H9 (cell line): ENCODE results near the gene PLA2G5. TPM values are rescaled to one million over a fixed set of nuclear protein-coding genes. Genes with fewer than 3 reads are reported as not detected.
"Not testable (repeated sequence)": the region's sequence is repeated elsewhere in the genome, so short reads cannot be mapped to it uniquely, and the experiment has no call there.

Experiments
- DNase-seq: peaks from one replicate; pipeline ENCODE4 v3.0.0-alpha.2; 2017
- H2AFZ ChIP-seq: one replicate; pipeline ENCODE4 v1.6.1; 2013; ENCODE audit warnings: mild to moderate bottlenecking, low read length, control low read depth, moderate library complexity
- H2AK5ac ChIP-seq: 2 replicates; pipeline ENCODE4 v1.6.1; 2013; ENCODE audit warnings: low read length, control low read depth, mixed read lengths; ENCODE audit not compliant: insufficient read length
- H2BK120ac ChIP-seq: one replicate; pipeline ENCODE4 v1.6.1; 2013; ENCODE audit warnings: low read depth, mild to moderate bottlenecking, low read length, control low read depth, inconsistent platforms; ENCODE audit not compliant: poor library complexity, severe bottlenecking
- H2BK12ac ChIP-seq: 2 replicates; pipeline ENCODE4 v1.6.1; 2013; ENCODE audit warnings: low read length, control low read depth, mixed read lengths, low read depth; ENCODE audit not compliant: insufficient read length
- H2BK15ac ChIP-seq: 2 replicates; pipeline ENCODE4 v1.6.1; 2013; ENCODE audit warnings: low read depth, low read length, control low read depth
- H2BK20ac ChIP-seq: one replicate; pipeline ENCODE4 v1.6.1; 2013; ENCODE audit warnings: low read depth, mild to moderate bottlenecking, low read length, control low read depth, inconsistent platforms; ENCODE audit not compliant: poor library complexity, severe bottlenecking
- H2BK5ac ChIP-seq: 2 replicates; pipeline ENCODE4 v1.6.1; 2013; ENCODE audit warnings: low read length, control low read depth, mixed read lengths; ENCODE audit not compliant: insufficient read length
- H3K14ac ChIP-seq: 2 replicates; pipeline ENCODE4 v1.6.1; 2013; ENCODE audit warnings: low read length, control low read depth; ENCODE audit not compliant: insufficient read depth
- H3K18ac ChIP-seq: 2 replicates; pipeline ENCODE4 v1.6.1; 2013; ENCODE audit warnings: low read depth, mild to moderate bottlenecking, mixed read lengths, low read length, control low read depth; ENCODE audit not compliant: insufficient read length
- H3K23ac ChIP-seq: 2 replicates; pipeline ENCODE4 v1.6.1; 2013; ENCODE audit warnings: low read length, control low read depth, mixed read lengths, low read depth; ENCODE audit not compliant: insufficient read length
- H3K23me2 ChIP-seq: 2 replicates; pipeline ENCODE4 v1.6.1; 2013; ENCODE audit warnings: low read depth, mild to moderate bottlenecking, mixed read lengths, low read length, control low read depth; ENCODE audit not compliant: insufficient read length, poor library complexity, severe bottlenecking
- H3K27ac ChIP-seq: 2 replicates; pipeline ENCODE4 v1.5.1; 2013; ENCODE audit warnings: low read length, control low read depth, mixed read lengths, low read depth; ENCODE audit not compliant: insufficient read length
- H3K27me3 ChIP-seq: 2 replicates; pipeline ENCODE4 v1.6.1; 2013; ENCODE audit warnings: low read length, control low read depth, inconsistent platforms; ENCODE audit not compliant: insufficient read depth
- H3K4ac ChIP-seq: 2 replicates; pipeline ENCODE4 v1.6.1; 2013; ENCODE audit warnings: low read depth, mild to moderate bottlenecking, control low read depth, inconsistent platforms, low read length, moderate library complexity
- H3K4me1 ChIP-seq: 2 replicates; pipeline ENCODE4 v1.6.1; 2013; ENCODE audit warnings: low read length, control low read depth, inconsistent platforms; ENCODE audit not compliant: insufficient read depth
- H3K4me2 ChIP-seq: 2 replicates; pipeline ENCODE4 v1.6.1; 2013; ENCODE audit warnings: low read length, control low read depth, mixed read lengths; ENCODE audit not compliant: insufficient read length, insufficient read depth
- H3K56ac ChIP-seq: 2 replicates; pipeline ENCODE4 v1.6.1; 2013; ENCODE audit warnings: low read depth, mild to moderate bottlenecking, mixed read lengths, low read length, control low read depth; ENCODE audit not compliant: insufficient read length
- H3K79me1 ChIP-seq: 2 replicates; pipeline ENCODE4 v1.6.1; 2013; ENCODE audit warnings: low read depth, mild to moderate bottlenecking, moderate library complexity, low read length, control low read depth, inconsistent platforms; ENCODE audit not compliant: insufficient read depth, poor library complexity, severe bottlenecking
- H3K79me2 ChIP-seq: 2 replicates; pipeline ENCODE4 v1.6.1; 2013; ENCODE audit warnings: low read length, control low read depth, inconsistent platforms; ENCODE audit not compliant: insufficient read depth
- H3K9ac ChIP-seq: 2 replicates; pipeline ENCODE4 v1.6.1; 2013; ENCODE audit warnings: low read length, control low read depth, mixed read lengths; ENCODE audit not compliant: insufficient read length; ENCODE audit errors: extremely low read depth
- H3K9me3 ChIP-seq: one replicate; pipeline ENCODE4 v1.6.1; 2013; ENCODE audit warnings: low read depth, low read length, inconsistent platforms; ENCODE audit not compliant: control insufficient read depth
- H3T11ph ChIP-seq: one replicate; pipeline ENCODE4 v1.6.1; 2013; ENCODE audit warnings: mild to moderate bottlenecking, low read length, control low read depth, inconsistent platforms
- H4K20me1 ChIP-seq: one replicate; pipeline ENCODE4 v1.6.1; 2013; ENCODE audit not compliant: control insufficient read depth, insufficient read length, insufficient read depth
- H4K5ac ChIP-seq: 2 replicates; pipeline ENCODE4 v1.6.1; 2013; ENCODE audit warnings: low read depth, mild to moderate bottlenecking, mixed read lengths, low read length, control low read depth; ENCODE audit not compliant: insufficient read length
- H4K8ac ChIP-seq: replicated peaks from 2 replicates; pipeline ENCODE4 v1.6.1; 2013; ENCODE audit warnings: low read length, control low read depth, mixed read lengths, low read depth; ENCODE audit not compliant: insufficient read length
- H4K91ac ChIP-seq: 2 replicates; pipeline ENCODE4 v1.6.1; 2013; ENCODE audit warnings: low read depth, mild to moderate bottlenecking, moderate library complexity, mixed read lengths, low read length, control low read depth; ENCODE audit not compliant: insufficient read length
- H3K27ac Mint-ChIP-seq, 3 experiments: 2 replicates in 2 of 3; 3 replicates in 1 of 3; pipeline ENCODE4 v1.8.0; 2020 to 2021; ENCODE audit warnings: mixed read lengths in 3 of 3, mild to moderate bottlenecking in 1 of 3, moderate library complexity in 1 of 3
- H3K27me3 Mint-ChIP-seq: 2 replicates; pipeline ENCODE4 v1.8.0; 2021; ENCODE audit warnings: low read depth, mild to moderate bottlenecking, moderate library complexity, mixed read lengths
- H3K36me3 Mint-ChIP-seq, 3 experiments: 2 replicates in 2 of 3; 3 replicates in 1 of 3; pipeline ENCODE4 v1.8.0; 2020 to 2021; ENCODE audit warnings: low read depth in 3 of 3, mixed read lengths in 3 of 3; ENCODE audit not compliant: insufficient read depth in 1 of 3
- H3K4me1 Mint-ChIP-seq, 2 experiments: 2 replicates each; pipeline ENCODE4 v1.8.0; 2020; ENCODE audit warnings: mixed read lengths in 2 of 2
- H3K4me3 Mint-ChIP-seq, 2 experiments: 2 replicates in 1 of 2; 3 replicates in 1 of 2; pipeline ENCODE4 v1.8.0; 2020 to 2021; ENCODE audit warnings: mild to moderate bottlenecking in 2 of 2, mixed read lengths in 2 of 2, moderate library complexity in 1 of 2
- H3K9me3 Mint-ChIP-seq, 2 experiments: 2 replicates in 1 of 2; 3 replicates in 1 of 2; pipeline ENCODE4 v1.8.0; 2020; ENCODE audit warnings: mild to moderate bottlenecking in 2 of 2, mixed read lengths in 2 of 2, moderate library complexity in 1 of 2
- WGBS: extraction: QIAGEN DNeasy Blood & Tissue Kit; methylation state at CpG from one replicate; pipeline ENCODE4 v1.1.7; 2013; ENCODE audit warnings: missing lambda C conversion rate, low lambda C conversion rate, mixed read lengths; ENCODE audit not compliant: insufficient read length; ENCODE audit errors: extremely low coverage; 5-methylcytosine and 5-hydroxymethylcytosine counted together
- total RNA-seq: library from RNA; stranded (reverse); gene quantifications from 2 replicates; pipeline ENCODE4 v1.2.1, GENCODE V29; 2021
- TF ChIP-seq, protein P1 (sequence below): fragments of 200-600 bp; sonication (generic); conservative IDR thresholded peaks from 3 replicates; pipeline ENCODE4 v1.8.0; 2021; ENCODE audit warnings: antibody characterized with exemption, mild to moderate bottlenecking

Gene PLA2G5
- total RNA-seq, 1 experiment from 2014 or later: not detected

DNA sequence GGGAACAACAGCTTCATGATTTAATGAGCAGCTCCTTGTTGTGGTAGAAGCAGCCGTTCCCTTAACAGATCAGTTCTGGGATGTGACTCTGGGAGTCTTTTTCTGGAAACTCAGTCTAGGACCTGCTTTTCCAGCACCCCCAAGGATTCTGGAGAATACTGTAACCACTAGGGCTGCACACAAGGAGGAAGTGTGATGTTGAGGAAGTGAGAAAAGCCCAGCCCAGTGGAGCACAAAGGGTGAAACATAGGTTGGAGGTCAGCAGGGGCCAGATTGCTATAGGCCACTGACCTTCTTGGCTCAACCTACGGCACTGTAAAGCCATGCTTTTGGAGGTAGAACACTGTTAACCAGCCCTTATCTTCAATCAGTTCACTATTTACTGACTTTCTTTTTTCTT, 10.1 kb upstream of the PLA2G5 start:
- H4K8ac ChIP-seq: no peak overlapping the region
- no peak overlapping the region for H3K14ac ChIP-seq
- no peak overlapping the region for H3K27ac Mint-ChIP-seq
- no peaks in the 10 kb centered on the region for H3K79me2 ChIP-seq
- H2BK5ac ChIP-seq: no peak overlapping the region
- no CpG with 5 or more reads among the region's 2 CpGs for WGBS
- no peaks in the 10 kb centered on the region; a peak in 1 of 7 replicates for H3K36me3 Mint-ChIP-seq
- no peak overlapping the region for H3K23ac ChIP-seq
- H3K4me1 ChIP-seq: no peaks in the 10 kb centered on the region
- no peak overlapping the region for H2BK15ac ChIP-seq
- no peak overlapping the region for H2AFZ ChIP-seq
- no peak overlapping the region for H2AK5ac ChIP-seq
- H2BK120ac ChIP-seq: no peak overlapping the region
- H3K27ac ChIP-seq: no peak overlapping the region
- H3T11ph ChIP-seq: no peak overlapping the region
- no peak overlapping the region for H4K5ac ChIP-seq
- no peak overlapping the region for H3K18ac ChIP-seq
- H3K27me3 ChIP-seq: no peaks in the 10 kb centered on the region
- no peak overlapping the region for H2BK20ac ChIP-seq
- H3K79me1 ChIP-seq: no peaks in the 10 kb centered on the region
- H3K4me1 Mint-ChIP-seq: no peaks in the 10 kb centered on the region
- H3K9me3 Mint-ChIP-seq: peaks cover 8 to 20% of the 10 kb centered on the region in 2 experiments; a peak in 4 of 5 replicates
- no peaks in the 10 kb centered on the region for H4K20me1 ChIP-seq
- H3K9ac ChIP-seq: no peak overlapping the region
- no peaks in the 10 kb centered on the region for H3K9me3 ChIP-seq
- no peak overlapping the region for H3K4me3 Mint-ChIP-seq
- no peak overlapping the region for H2BK12ac ChIP-seq
- no peak for DNase-seq
- H3K27me3 Mint-ChIP-seq: peaks cover 4% of the 10 kb centered on the region
- H4K91ac ChIP-seq: no peak overlapping the region
- TF ChIP-seq, protein P1, sequence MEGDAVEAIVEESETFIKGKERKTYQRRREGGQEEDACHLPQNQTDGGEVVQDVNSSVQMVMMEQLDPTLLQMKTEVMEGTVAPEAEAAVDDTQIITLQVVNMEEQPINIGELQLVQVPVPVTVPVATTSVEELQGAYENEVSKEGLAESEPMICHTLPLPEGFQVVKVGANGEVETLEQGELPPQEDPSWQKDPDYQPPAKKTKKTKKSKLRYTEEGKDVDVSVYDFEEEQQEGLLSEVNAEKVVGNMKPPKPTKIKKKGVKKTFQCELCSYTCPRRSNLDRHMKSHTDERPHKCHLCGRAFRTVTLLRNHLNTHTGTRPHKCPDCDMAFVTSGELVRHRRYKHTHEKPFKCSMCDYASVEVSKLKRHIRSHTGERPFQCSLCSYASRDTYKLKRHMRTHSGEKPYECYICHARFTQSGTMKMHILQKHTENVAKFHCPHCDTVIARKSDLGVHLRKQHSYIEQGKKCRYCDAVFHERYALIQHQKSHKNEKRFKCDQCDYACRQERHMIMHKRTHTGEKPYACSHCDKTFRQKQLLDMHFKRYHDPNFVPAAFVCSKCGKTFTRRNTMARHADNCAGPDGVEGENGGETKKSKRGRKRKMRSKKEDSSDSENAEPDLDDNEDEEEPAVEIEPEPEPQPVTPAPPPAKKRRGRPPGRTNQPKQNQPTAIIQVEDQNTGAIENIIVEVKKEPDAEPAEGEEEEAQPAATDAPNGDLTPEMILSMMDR: no peak
- H3K4ac ChIP-seq: no peak overlapping the region
- H3K56ac ChIP-seq: no peak overlapping the region
- no peak overlapping the region for H3K4me2 ChIP-seq
- no peaks in the 10 kb centered on the region for H3K23me2 ChIP-seq

GRCh38 chr1:20060791-20061190, 9.2 kb upstream of the PLA2G5 start:
- H3K9ac ChIP-seq, H4K8ac ChIP-seq, H3K18ac ChIP-seq, H3K4me2 ChIP-seq, H3K9me3 ChIP-seq, H3K79me2 ChIP-seq, H3K27ac Mint-ChIP-seq, H3K4me1 Mint-ChIP-seq, H2BK12ac ChIP-seq, H3K79me1 ChIP-seq, H3K4me1 ChIP-seq, H4K5ac ChIP-seq, H2BK120ac ChIP-seq, H2BK5ac ChIP-seq, H4K91ac ChIP-seq, H2AK5ac ChIP-seq, H3K27me3 ChIP-seq, H3K4me3 Mint-ChIP-seq, H3K27me3 Mint-ChIP-seq, H3K56ac ChIP-seq, H3K36me3 Mint-ChIP-seq, H2BK20ac ChIP-seq, H2AFZ ChIP-seq, H3K23ac ChIP-seq, H3T11ph ChIP-seq, H4K20me1 ChIP-seq, DNase-seq, H2BK15ac ChIP-seq, H3K23me2 ChIP-seq, H3K14ac ChIP-seq, H3K4ac ChIP-seq, H3K27ac ChIP-seq: not testable (repeated sequence)
- peaks cover 8 to 17% of the 10 kb centered on the region in 2 experiments; a peak in 4 of 5 replicates for H3K9me3 Mint-ChIP-seq
- no CpG with 5 or more reads among the region's 7 CpGs for WGBS
